ENCODE data around the gene ATP6V1B1. TPM values are rescaled to one million over a fixed set of nuclear protein-coding genes. Genes with fewer than 3 reads are reported as not detected.

The ATP6V1B1 gene
- total and polyA plus RNA-seq, 9 of the 15 experiments (the other 6 are each of a cell fraction or from before 2014, with no cell fraction given) = not detected

DNA sequence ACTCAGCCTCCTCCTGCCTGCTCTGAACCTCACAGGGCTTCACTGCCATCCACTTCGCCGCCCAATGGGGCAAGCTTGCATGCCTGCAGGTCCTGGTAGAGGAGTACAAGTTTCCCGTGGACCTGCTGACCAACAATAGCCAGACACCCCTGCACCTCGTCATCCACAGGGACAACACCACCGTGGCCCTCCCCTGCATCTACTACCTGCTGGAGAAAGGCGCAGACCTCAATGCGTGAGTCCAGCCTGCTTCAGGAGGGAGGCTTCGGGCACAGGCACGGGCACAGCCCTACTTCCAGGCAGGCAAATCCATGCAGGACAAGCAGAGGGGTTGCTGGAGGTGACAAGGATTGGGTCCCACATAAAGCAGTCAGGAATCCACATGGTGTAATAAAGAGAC, 43.9 kb downstream of the ATP6V1B1 start:
- H3K9me3 ChIP-seq (replicated peaks; ENCODE audit: control insufficient read depth, insufficient read depth, low read depth, low read length) = no peaks in the 10 kb centered on the region
- ATAC-seq (no peak), DNase-seq (ENCODE audit: extremely low read depth in 1 of 4, low spot score in 3 of 4) (no peak), FAIRE-seq (no peak)
- no TSS peak for BruUV-seq (replicated peaks)
- no peaks in the 10 kb centered on the region for H3K79me2 ChIP-seq (ENCODE audit: control insufficient read depth, insufficient read depth, low read length)
- ChIA-PET POLR2A (interaction anchor here (0.5 kb wide), 1 partner anchor 192 kb away, joined by 3 read pairs; no protein-coding TSS in a partner anchor), CTCF (ENCODE audit: low intra/inter-chr PET ratio) (no interaction called here)
- intact Hi-C loops (cut with micrococcal nuclease) (no loop called here), in situ Hi-C loops (cut with MboI) (no loop called here)
- no peaks in the 10 kb centered on the region for H3K27me3 ChIP-seq (ENCODE audit: control insufficient read depth in 2 of 2, insufficient read depth in 2 of 2, low read length in 2 of 2)
- no peak overlapping the region; a peak in 1 of 4 replicates for H3K9ac ChIP-seq (ENCODE audit: insufficient read depth in 1 of 2, low read depth in 2 of 2, low read length in 2 of 2)
- no peak overlapping the region for H3K4me2 ChIP-seq (ENCODE audit: insufficient read depth, low read length)
- no peak overlapping the region for H3K27ac ChIP-seq (ENCODE audit: extremely low read depth, low read depth, low read length)
- no peak overlapping the region for H3K4me3 ChIP-seq
- no peaks in the 10 kb centered on the region for H3K9me1 ChIP-seq (ENCODE audit: control insufficient read depth, insufficient read depth, low read length)
- H2AFZ ChIP-seq (ENCODE audit: low read depth, low read length) = no peak overlapping the region
- no peaks in the 10 kb centered on the region for H3K36me3 ChIP-seq (ENCODE audit: control insufficient read depth, insufficient read depth, low read length)
- H4K20me1 ChIP-seq (replicated peaks; ENCODE audit: control insufficient read depth, insufficient read depth, low read length) = 0 out of 2 replicates have a peak, but pooled peaks cover 3% of the 10 kb centered on the region
- TF ChIP-seq ZNF431 (CRISPR knock-in tag; IDR thresholded peaks at IDR 0.05) (no peak), TEAD2 (tag; IDR thresholded peaks at IDR 0.05) (no peak), SIX5 (IDR thresholded peaks at IDR 0.05; ENCODE audit: borderline replicate concordance in 1 of 2, insufficient read depth in 1 of 2, low read depth in 1 of 2, low read length in 2 of 2) (no peak), SRF (CRISPR knock-in tag; IDR thresholded peaks at IDR 0.05) (no peak), GABPB2 (CRISPR knock-in tag; conservative IDR thresholded peaks at IDR 0.05) (no peak)
- TF ChIP-seq, protein P1, sequence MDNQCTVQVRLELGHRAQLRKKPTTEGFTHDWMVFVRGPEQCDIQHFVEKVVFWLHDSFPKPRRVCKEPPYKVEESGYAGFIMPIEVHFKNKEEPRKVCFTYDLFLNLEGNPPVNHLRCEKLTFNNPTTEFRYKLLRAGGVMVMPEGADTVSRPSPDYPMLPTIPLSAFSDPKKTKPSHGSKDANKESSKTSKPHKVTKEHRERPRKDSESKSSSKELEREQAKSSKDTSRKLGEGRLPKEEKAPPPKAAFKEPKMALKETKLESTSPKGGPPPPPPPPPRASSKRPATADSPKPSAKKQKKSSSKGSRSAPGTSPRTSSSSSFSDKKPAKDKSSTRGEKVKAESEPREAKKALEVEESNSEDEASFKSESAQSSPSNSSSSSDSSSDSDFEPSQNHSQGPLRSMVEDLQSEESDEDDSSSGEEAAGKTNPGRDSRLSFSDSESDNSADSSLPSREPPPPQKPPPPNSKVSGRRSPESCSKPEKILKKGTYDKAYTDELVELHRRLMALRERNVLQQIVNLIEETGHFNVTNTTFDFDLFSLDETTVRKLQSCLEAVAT (IDR thresholded peaks at IDR 0.05) = no peak
- 47% methylated on average over 9 of the region's 9 CpGs for WGBS (ENCODE audit: insufficient coverage, low coverage, missing lambda C conversion rate)
- H3K4me1 ChIP-seq (replicated peaks in 1 of 2; ENCODE audit: control insufficient read depth in 2 of 2, insufficient read depth in 2 of 2, low read length in 2 of 2) = peaks cover 8 to 19% of the 10 kb centered on the region in 2 experiments; a peak in 4 of 5 replicates
